Measurements from ENCODE around the gene PGS1. TPM values are rescaled to one million over a fixed set of nuclear protein-coding genes. Genes with fewer than 3 reads are reported as not detected.

Gene PGS1
- total RNA-seq, 1 donor: 35.4 TPM

DNA sequence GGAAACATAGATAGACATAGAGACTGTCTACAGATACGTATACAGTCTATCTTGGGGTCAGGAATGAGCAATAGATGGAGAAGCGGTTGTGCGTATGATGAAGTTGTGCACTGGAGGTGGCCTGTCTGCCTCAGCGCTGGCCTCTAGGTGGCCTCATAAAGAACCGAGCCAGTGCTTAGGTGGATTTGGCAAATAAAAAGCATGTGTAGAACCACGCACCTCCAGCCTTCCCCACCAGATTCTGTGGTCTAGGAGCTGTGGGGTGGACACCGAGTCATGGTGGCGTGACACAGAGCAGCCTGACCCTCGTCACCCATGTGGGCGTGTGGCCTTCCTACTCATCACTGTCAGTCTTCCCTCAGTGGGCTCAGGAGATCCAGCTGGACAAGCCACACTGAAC is 34.0 kb downstream of the PGS1 start:
- peak; percentile 56 for DNase-seq (ENCODE audit: low read depth)
- no peak overlapping the region for H3K4me3 ChIP-seq (ENCODE audit: low read depth, low read length)
- TF ChIP-seq, protein P1, sequence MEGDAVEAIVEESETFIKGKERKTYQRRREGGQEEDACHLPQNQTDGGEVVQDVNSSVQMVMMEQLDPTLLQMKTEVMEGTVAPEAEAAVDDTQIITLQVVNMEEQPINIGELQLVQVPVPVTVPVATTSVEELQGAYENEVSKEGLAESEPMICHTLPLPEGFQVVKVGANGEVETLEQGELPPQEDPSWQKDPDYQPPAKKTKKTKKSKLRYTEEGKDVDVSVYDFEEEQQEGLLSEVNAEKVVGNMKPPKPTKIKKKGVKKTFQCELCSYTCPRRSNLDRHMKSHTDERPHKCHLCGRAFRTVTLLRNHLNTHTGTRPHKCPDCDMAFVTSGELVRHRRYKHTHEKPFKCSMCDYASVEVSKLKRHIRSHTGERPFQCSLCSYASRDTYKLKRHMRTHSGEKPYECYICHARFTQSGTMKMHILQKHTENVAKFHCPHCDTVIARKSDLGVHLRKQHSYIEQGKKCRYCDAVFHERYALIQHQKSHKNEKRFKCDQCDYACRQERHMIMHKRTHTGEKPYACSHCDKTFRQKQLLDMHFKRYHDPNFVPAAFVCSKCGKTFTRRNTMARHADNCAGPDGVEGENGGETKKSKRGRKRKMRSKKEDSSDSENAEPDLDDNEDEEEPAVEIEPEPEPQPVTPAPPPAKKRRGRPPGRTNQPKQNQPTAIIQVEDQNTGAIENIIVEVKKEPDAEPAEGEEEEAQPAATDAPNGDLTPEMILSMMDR (IDR thresholded peaks at IDR 0.05; ENCODE audit: insufficient read depth, low read depth, low read length): peak; percentile 54

- DNase-seq (ENCODE audit: low read depth): no peak
- no peak overlapping the region for H3K4me3 ChIP-seq (ENCODE audit: low read depth, low read length)
- TF ChIP-seq, protein P1 (IDR thresholded peaks at IDR 0.05; ENCODE audit: insufficient read depth, low read depth, low read length): no peak
Measured at GRCh38 chr17:78414178-78415162, 36.0 kb downstream of the PGS1 start.

DNA sequence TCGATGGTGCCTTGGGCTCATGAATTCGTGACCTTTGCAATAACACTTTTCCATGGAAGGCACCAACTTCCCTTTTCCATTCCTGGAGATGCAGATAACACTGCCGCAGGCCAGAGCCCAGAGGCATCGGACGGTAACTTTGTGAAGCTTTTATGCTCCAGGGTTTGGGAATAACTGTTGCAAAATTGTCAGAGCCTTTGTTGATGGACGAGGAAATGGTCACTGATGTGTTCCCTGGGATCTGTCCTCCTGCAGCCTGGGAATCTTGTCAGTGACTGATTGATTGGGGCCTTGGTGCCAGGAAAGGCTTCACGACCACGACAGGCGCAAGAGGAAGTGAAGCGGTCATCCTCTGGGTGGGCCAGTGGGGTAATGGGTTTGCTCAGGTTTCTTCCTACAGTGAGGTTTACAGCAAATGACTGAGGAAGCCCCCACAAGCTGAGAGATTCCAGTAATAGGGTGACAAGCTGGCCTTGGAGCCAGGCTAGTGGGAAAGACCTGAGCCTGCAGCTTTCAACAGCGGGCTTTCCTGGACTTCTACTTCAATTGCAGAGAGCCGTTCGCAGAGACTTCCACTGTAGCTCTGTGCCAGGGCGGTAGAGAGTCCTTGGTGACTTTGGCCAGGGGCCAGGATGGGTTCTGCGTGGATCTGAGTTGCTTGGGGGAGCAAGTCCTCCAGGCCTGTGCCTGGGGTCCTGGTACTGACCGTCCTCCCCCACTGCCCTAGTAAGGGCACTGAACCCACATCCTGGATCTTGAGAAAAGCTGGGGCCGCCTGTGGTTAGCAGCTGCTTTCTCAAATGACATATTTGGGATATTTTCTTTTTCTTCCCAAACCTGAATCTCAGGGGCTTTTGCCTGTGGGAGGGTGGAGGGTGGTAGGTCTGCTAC is 37.6 kb downstream of the PGS1 start:
- no peak overlapping the region for H3K4me3 ChIP-seq (ENCODE audit: low read depth, low read length)
- TF ChIP-seq, protein P1 (IDR thresholded peaks at IDR 0.05; ENCODE audit: insufficient read depth, low read depth, low read length): no peak
- DNase-seq (ENCODE audit: low read depth): peak; percentile 66

DNA sequence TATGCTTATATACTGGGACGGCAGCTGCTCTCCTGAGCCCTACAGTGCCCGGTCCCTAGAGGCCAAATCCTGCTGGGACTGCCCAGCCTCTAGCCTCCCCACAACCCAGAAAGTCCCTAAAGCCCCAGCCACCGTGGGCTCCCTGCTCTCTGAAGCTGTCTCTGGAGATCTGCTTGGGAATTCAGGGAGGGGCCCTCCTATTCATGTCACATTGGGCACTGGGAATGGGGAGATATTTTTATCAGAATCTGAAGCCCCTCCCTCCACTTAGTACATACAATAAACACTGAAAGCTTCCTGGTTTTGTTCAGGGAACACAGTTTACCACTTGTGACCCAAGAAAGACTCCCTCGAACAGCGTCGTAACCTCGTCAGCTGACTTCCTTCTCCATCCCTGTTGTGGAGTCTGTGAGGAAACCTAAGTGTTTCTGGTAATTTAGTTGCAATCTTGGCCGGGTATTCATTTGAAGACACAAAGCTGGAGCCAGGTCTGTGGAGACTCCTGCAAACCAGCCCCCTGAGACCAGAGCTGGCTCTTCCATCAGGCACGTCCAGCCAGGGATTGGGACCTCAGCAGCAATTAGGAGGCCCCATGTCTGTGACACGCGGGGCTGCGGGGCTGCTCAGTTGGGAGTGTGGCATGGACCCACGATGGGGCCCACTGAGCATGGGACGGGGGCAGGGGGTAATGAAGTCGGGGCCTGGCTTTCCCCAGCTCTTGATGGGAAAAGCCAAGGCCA is 38.5 kb downstream of the PGS1 start:
- no peak overlapping the region for H3K4me3 ChIP-seq (ENCODE audit: low read depth, low read length)
- TF ChIP-seq, protein P1 (IDR thresholded peaks at IDR 0.05; ENCODE audit: insufficient read depth, low read depth, low read length): no peak
- DNase-seq (ENCODE audit: low read depth): peak; percentile 88

DNA sequence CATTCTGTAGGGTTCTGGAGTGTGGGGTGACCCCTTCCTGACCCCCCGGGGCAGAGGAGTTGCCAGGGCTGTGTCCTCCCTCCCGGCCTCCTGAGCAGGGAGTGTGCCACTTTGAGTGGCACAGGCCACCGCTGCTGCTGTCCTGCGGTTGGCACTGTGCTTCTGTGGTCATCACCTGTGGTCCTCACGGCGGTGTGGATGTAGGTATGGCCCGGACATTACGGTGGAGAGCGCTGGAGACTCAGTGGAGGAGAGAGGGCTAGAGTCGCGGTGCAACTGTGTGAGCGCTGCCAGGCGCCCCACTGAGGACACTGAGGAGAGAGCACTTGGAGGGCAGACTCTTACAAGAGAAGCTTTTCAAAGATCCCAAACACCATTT is 39.1 kb downstream of the PGS1 start:
- TF ChIP-seq, protein P1 (IDR thresholded peaks at IDR 0.05; ENCODE audit: insufficient read depth, low read depth, low read length): no peak
- no peak for DNase-seq (ENCODE audit: low read depth)
- H3K4me3 ChIP-seq (ENCODE audit: low read depth, low read length): no peak overlapping the region

DNA sequence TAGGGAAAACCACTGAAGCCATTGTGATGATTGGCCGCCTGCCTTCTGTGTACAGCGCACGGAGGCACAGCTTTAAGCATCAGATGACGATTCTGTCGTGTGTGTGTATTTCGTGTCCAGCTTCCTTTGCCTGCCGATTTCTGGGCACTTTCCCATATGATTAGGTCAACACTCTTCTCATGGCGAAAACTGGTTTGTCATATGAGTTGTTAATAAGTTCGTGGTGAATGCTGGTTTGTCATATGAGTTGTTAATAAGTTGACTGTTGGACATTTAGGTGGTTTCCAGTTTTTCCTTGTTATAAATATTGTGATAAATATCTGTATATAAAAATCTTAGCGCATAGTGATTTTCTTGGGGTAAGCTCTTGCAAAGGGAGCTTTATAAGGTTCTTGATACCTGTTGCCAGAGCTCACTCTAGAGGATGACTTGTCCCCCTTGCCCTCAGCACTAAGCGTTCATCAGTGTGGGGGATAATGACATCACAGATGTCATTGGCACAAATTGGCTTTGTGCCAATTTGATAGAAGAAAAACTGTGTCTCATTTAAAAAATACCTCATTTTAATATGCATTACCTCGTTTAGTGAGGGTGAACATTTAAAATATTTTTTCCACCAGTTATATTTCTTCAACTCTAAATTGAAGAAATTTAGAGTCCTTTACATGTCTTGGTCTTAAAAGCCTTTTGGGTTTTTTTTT is 40.0 kb downstream of the PGS1 start:
- no peak for DNase-seq (ENCODE audit: low read depth)
- TF ChIP-seq, protein P1 (IDR thresholded peaks at IDR 0.05; ENCODE audit: insufficient read depth, low read depth, low read length): no peak
- no peak overlapping the region for H3K4me3 ChIP-seq (ENCODE audit: low read depth, low read length)

Measured in fibroblast of villous mesenchyme (primary cell).